GM12878 (cell line): ENCODE results near the gene TEX2. TPM values are rescaled to one million over a fixed set of nuclear protein-coding genes. Genes with fewer than 3 reads are reported as not detected.
A peak's percentile ranks its signal among the peaks of the same experiment; 100 is the strongest.

Source experiments
- ATAC-seq: fragments of 200-7000 bp; cut with Tn5 transposase; 3 replicates; pipeline ENCODE4 v1.9.1; 2020; ENCODE audit warnings: mild to moderate bottlenecking, moderate library complexity
- BruUV-seq: library from RNA; stranded (reverse); fragments of 400-500 nt; replicated peaks from 2 replicates; lab custom pipeline; 2021; lab: Mats Ljungman, UMichigan
- CTCF ChIA-PET: fragments of 300-600 bp; sonication (Branson Sonifier 250); formaldehyde crosslinking; extraction: SDS; loops from one replicate; lab custom pipeline; 2021; ENCODE audit warnings: inconsistent platforms; lab: Yijun Ruan, JAX
- POLR2A ChIA-PET: fragments of 350-600 bp; formaldehyde crosslinking; extraction: SDS; loops from one replicate; lab custom pipeline; 2021; ENCODE audit warnings: inconsistent platforms; lab: Charles Lee
- RAD21 ChIA-PET: fragments of 300-600 bp; sonication (Branson Sonifier 250); formaldehyde crosslinking; loops from one replicate; lab custom pipeline; 2023; ENCODE audit warnings: antibody characterized with exemption; ENCODE audit not compliant: unreplicated experiment; lab: Charles Lee
- SMC1A ChIA-PET: fragments of 300-600 bp; sonication (Branson Sonifier 250); formaldehyde crosslinking; loops from one replicate; lab custom pipeline; 2023; ENCODE audit not compliant: unreplicated experiment, uncharacterized antibody; lab: Charles Lee
- DNase-seq: peaks from one replicate; pipeline ENCODE4 v3.0.0-alpha.2; 2011; ENCODE audit warnings: low read depth, low spot score
- FAIRE-seq: peaks from 3 replicates; lab custom pipeline; 2011; peaks lifted over from hg19 to GRCh38; lab: Jason Lieb, UNC
- H2AFZ ChIP-seq: 2 replicates; pipeline ENCODE4 v1.6.0; 2011; ENCODE audit warnings: low read depth, low read length, control low read depth; ENCODE audit not compliant: control insufficient read depth
- H3K27ac ChIP-seq: 2 replicates; pipeline ENCODE4 v1.5.1; 2011; ENCODE audit warnings: control low read depth; ENCODE audit not compliant: control insufficient read depth, insufficient read depth
- H3K27me3 ChIP-seq, 2 experiments: replicated peaks in 1 of 2; 2 replicates each; pipeline versions ENCODE4 v1.6.0 to v1.6.1; 2011; ENCODE audit warnings: low read length in 1 of 2; ENCODE audit not compliant: control insufficient read depth in 2 of 2, insufficient read depth in 2 of 2
- H3K36me3 ChIP-seq, 2 experiments: 2 replicates each; pipeline ENCODE4 v1.5.1; 2011; ENCODE audit warnings: low read length in 1 of 2; ENCODE audit not compliant: control insufficient read depth in 2 of 2, insufficient read depth in 2 of 2
- H3K4me1 ChIP-seq: 2 replicates; pipeline ENCODE4 v1.6.1; 2011; ENCODE audit warnings: mild to moderate bottlenecking, low read length, moderate library complexity, mixed read lengths; ENCODE audit not compliant: control insufficient read depth, insufficient read depth
- H3K4me2 ChIP-seq: 2 replicates; pipeline ENCODE4 v1.6.0; 2011; ENCODE audit warnings: control low read depth; ENCODE audit not compliant: control insufficient read depth, insufficient read depth
- H3K4me3 ChIP-seq: fragments of 200-600 bp; sonication (generic); 2 replicates; pipeline ENCODE4 v1.5.1; 2016
- H3K79me2 ChIP-seq: 2 replicates; pipeline ENCODE4 v1.6.0; 2011; ENCODE audit warnings: low read length; ENCODE audit not compliant: control insufficient read depth, insufficient read depth
- H3K9ac ChIP-seq: 2 replicates; pipeline ENCODE4 v1.8.0; 2011; ENCODE audit warnings: low read length, control low read depth, mixed read lengths; ENCODE audit not compliant: control insufficient read depth, insufficient read depth
- H3K9me3 ChIP-seq: replicated peaks from 3 replicates; pipeline ENCODE4 v1.5.1; 2011; ENCODE audit warnings: mild to moderate bottlenecking, low read length; ENCODE audit not compliant: control insufficient read depth, insufficient read depth
- H4K20me1 ChIP-seq: 2 replicates; pipeline ENCODE4 v1.6.0; 2011; ENCODE audit not compliant: control insufficient read depth, insufficient read depth
- BCL11A ChIP-seq: IDR thresholded peaks from 2 replicates; pipeline ENCODE4 v1.6.1; 2011; ENCODE audit warnings: low read depth, low read length
- CBFB ChIP-seq: IDR thresholded peaks from 2 replicates; pipeline ENCODE4 v1.6.1; 2016; ENCODE audit warnings: antibody characterized with exemption, low read depth
- IKZF1 ChIP-seq: fragments of 450-650 bp; conservative IDR thresholded peaks from 2 replicates; pipeline ENCODE4 v1.6.1; 2017; ENCODE audit warnings: antibody characterized with exemption, mild to moderate bottlenecking
- IKZF2 ChIP-seq, 2 experiments: fragments of 450-650 bp; IDR thresholded peaks; 2 replicates each; pipeline ENCODE4 v1.6.1; 2017; ENCODE audit warnings: mild to moderate bottlenecking in 2 of 2, moderate library complexity in 2 of 2
- IRF4 ChIP-seq: IDR thresholded peaks from 2 replicates; pipeline ENCODE4 v1.6.1; 2011; ENCODE audit warnings: low read depth, low read length
- MEF2A ChIP-seq: IDR thresholded peaks from 2 replicates; pipeline ENCODE4 v1.6.1; 2011; ENCODE audit warnings: low read depth, mild to moderate bottlenecking, low read length, moderate library complexity; ENCODE audit not compliant: insufficient read depth
- MTA2 ChIP-seq: fragments of 450-650 bp; IDR thresholded peaks from 2 replicates; pipeline ENCODE4 v1.6.1; 2016; ENCODE audit warnings: low read depth, mild to moderate bottlenecking, moderate library complexity
- NFIC ChIP-seq: IDR thresholded peaks from 2 replicates; pipeline ENCODE4 v1.6.1; 2012; ENCODE audit warnings: low read depth, mild to moderate bottlenecking, inconsistent platforms, low read length, moderate library complexity
- NR2C2 ChIP-seq: IDR thresholded peaks from 2 replicates; pipeline ENCODE4 v1.6.1; 2011; ENCODE audit warnings: borderline replicate concordance, low read depth; ENCODE audit not compliant: control insufficient read depth, insufficient read length
- NR2F1 ChIP-seq: fragments of 450-650 bp; conservative IDR thresholded peaks from 2 replicates; pipeline ENCODE4 v1.6.1; 2017; ENCODE audit warnings: mild to moderate bottlenecking
- RUNX3 ChIP-seq: IDR thresholded peaks from 2 replicates; pipeline ENCODE4 v1.6.1; 2012; ENCODE audit warnings: low read length, inconsistent platforms
- SPI1 ChIP-seq: IDR thresholded peaks from 2 replicates; pipeline ENCODE4 v1.6.1; 2011; ENCODE audit warnings: low read depth, mild to moderate bottlenecking, low read length, moderate library complexity, borderline replicate concordance; ENCODE audit not compliant: insufficient read depth
- WGBS: methylation state at CpG from one replicate; pipeline ENCODE4 v1.1.6; 2016; ENCODE audit warnings: low lambda C conversion rate; ENCODE audit not compliant: insufficient replicate concordance, insufficient coverage; ENCODE audit errors: missing lambda C conversion rate; 5-methylcytosine and 5-hydroxymethylcytosine counted together
- in situ Hi-C: fragments of 300-500 bp; cut with MboI; formaldehyde crosslinking; loops from 9 replicates; pipeline ENCODE4 v1.14.3; 2018; ENCODE audit warnings: mixed read lengths
- intact Hi-C: fragments of 100-400 bp; cut with micrococcal nuclease; formaldehyde crosslinking; loops from one replicate; pipeline ENCODE4 v1.14.2; 2022; ENCODE audit not compliant: unreplicated experiment
- polyA plus RNA-seq, 11 experiments: library from polyadenylated mRNA; depleted of rRNA in 4 of 11; unstranded in 6 of 11; stranded (reverse) in 5 of 11; fragments of >200 nt; fragmentation: Nextera tagmentation in 4 of 11; fragmentation: Illumina TruSeq in 1 of 11; extraction: Ambion mirVana in 4 of 11; extraction: Trizol in 1 of 11; gene quantifications; 1 replicate in 1 of 11; 2 replicates in 10 of 11; pipeline versions ENCODE4 v1.2.1 to v1.2.3, GENCODE V29; 2011 to 2016; ENCODE audit warnings: inconsistent platforms in 2 of 11, missing spikeins in 2 of 11, low read depth in 1 of 11
- total RNA-seq, 4 experiments: library from RNA; depleted of rRNA in 3 of 4; stranded (reverse); fragments of >200 nt in 3 of 4; fragmentation: Illumina TruSeq in 1 of 4; extraction: Trizol in 1 of 4; gene quantifications; 2 replicates each; pipeline versions ENCODE4 v1.2.1 to v1.2.3, GENCODE V29; 2013 to 2021
- TF ChIP-seq, protein P1 (sequence below): IDR thresholded peaks from 2 replicates; pipeline ENCODE4 v1.6.1; 2011; ENCODE audit warnings: low read depth, low read length, improper control_type of control experiment, borderline replicate concordance
- TF ChIP-seq, protein P2 (sequence below): fragments of 450-650 bp; IDR thresholded peaks from 2 replicates; pipeline ENCODE4 v1.6.1; 2017; ENCODE audit warnings: mild to moderate bottlenecking, moderate library complexity
- TF ChIP-seq, protein P3 (sequence below): fragments of 450-650 bp; IDR thresholded peaks from 2 replicates; pipeline ENCODE4 v1.6.1; 2017; ENCODE audit warnings: mild to moderate bottlenecking, low read depth, inconsistent platforms; ENCODE audit not compliant: poor library complexity, severe bottlenecking

Gene TEX2
- total and polyA plus RNA-seq, 10 of the 15 experiments (the other 5 are each of a cell fraction or from before 2014, with no cell fraction given): 3.8 to 19.9 (median 15.8) TPM

DNA sequence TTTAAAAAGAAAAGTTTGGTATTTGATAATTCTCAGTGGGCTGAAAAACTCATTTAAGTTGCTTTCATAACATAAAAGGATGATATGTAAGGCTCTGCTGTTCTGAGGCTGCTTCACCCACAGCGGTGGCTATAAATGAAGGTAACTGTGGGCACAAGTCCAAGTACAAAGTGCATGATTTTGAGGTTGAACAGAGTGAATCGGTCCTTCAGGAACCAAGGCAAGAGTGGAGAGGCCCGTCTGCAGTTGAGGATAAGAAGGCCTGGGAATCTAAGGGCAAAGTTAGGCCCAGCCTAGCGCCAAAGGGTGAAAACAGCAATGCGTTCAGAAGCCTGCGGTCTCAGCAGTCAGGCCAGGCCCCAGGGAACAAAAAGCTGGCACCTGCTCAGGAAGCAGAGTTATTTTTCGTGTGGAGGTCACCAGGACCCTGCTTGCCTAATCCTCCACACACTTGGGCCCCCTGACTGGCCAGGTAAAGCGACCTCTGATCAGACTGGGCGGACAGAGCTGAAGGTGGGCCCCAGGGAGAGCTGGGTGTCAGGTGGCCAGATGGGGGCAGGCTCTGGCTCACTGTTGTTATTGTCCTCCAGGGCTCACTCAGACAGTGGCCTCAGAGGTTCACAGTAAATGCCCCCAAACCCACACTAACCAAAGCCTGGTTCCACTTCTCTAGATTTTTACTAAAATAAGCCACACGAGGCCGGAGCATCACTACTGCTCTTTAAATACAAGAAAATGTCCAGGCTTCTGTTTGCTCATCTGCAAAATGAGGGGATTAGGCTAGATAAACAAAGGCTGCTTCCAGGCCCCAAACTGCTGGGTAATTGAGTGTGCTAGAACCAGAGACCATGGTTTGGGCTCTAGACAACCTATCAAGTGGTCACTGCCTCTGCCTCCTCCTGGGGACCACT, 46.5 kb downstream of the TEX2 start:
- H2AFZ ChIP-seq: peak overlapping the region; percentile 51
- in situ Hi-C loops: no loop called here
- POLR2A ChIA-PET: interaction anchor here (1.0 to 1.2 kb wide), 2 partner anchors 11 to 71 kb away, joined by 3 read pairs; no protein-coding TSS in a partner anchor
- CTCF ChIA-PET: interaction anchor here (0.8 to 2.6 kb wide), 9 partner anchors 9 to 203 kb away, joined by 3 to 9 read pairs (median 4); no protein-coding TSS in a partner anchor
- ATAC-seq: peak; percentile 93
- intact Hi-C loops: loop anchor here (2.0 kb wide), 1 partner anchor 64 kb away; no protein-coding TSS in a partner anchor
- H3K27ac ChIP-seq: peak overlapping the region; percentile 24
- H3K9ac ChIP-seq: no peak overlapping the region
- peaks cover 22% of the 10 kb centered on the region for H3K4me1 ChIP-seq
- H3K36me3 ChIP-seq: peaks cover 5% of the 10 kb centered on the region in 2 experiments; a peak in 3 of 4 replicates
- FAIRE-seq: peak; percentile 75
- no peaks in the 10 kb centered on the region for H3K27me3 ChIP-seq
- SMC1A ChIA-PET: interaction anchor here (0.7 to 1.3 kb wide), 7 partner anchors 11 to 185 kb away, joined by 3 to 4 read pairs (median 3); no protein-coding TSS in a partner anchor
- no peak overlapping the region for H3K4me3 ChIP-seq
- peak overlapping the region; percentile 78 for H3K4me2 ChIP-seq
- no peaks in the 10 kb centered on the region; the same call in 1 of the 2 replicates for H3K79me2 ChIP-seq
- WGBS: 51% methylated on average over 11 of the region's 11 CpGs
- peak; percentile 26 for DNase-seq
- H4K20me1 ChIP-seq: no peaks in the 10 kb centered on the region
- BruUV-seq: no TSS peak
- RAD21 ChIA-PET: interaction anchor here (1.0 kb wide), 2 partner anchors 58 to 61 kb away, joined by 3 read pairs; no protein-coding TSS in a partner anchor
- H3K9me3 ChIP-seq: no peaks in the 10 kb centered on the region
- TF ChIP-seq NR2F1: peak; percentile 83
- 0 out of 2 replicates have a peak, but pooled peaks have one; percentile 30 for TF ChIP-seq MTA2
- TF ChIP-seq, protein P1, sequence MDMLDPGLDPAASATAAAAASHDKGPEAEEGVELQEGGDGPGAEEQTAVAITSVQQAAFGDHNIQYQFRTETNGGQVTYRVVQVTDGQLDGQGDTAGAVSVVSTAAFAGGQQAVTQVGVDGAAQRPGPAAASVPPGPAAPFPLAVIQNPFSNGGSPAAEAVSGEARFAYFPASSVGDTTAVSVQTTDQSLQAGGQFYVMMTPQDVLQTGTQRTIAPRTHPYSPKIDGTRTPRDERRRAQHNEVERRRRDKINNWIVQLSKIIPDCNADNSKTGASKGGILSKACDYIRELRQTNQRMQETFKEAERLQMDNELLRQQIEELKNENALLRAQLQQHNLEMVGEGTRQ: no peak
- no peak for TF ChIP-seq NFIC
- TF ChIP-seq BCL11A: 0 out of 2 replicates have a peak, but pooled peaks have one; percentile 24
- TF ChIP-seq NR2C2: no peak
- 0 out of 2 replicates have a peak, but pooled peaks have one; percentile 35 for TF ChIP-seq IRF4
- peak in 1 of 2 experiments; percentile 27; a peak in 1 of 4 replicates for TF ChIP-seq IKZF2 (IDR thresholded peaks at IDR 0.05)
- peak; percentile 71 for TF ChIP-seq MEF2A
- peak; percentile 69; the same call in 1 of the 2 replicates for TF ChIP-seq CBFB
- TF ChIP-seq, protein P2, sequence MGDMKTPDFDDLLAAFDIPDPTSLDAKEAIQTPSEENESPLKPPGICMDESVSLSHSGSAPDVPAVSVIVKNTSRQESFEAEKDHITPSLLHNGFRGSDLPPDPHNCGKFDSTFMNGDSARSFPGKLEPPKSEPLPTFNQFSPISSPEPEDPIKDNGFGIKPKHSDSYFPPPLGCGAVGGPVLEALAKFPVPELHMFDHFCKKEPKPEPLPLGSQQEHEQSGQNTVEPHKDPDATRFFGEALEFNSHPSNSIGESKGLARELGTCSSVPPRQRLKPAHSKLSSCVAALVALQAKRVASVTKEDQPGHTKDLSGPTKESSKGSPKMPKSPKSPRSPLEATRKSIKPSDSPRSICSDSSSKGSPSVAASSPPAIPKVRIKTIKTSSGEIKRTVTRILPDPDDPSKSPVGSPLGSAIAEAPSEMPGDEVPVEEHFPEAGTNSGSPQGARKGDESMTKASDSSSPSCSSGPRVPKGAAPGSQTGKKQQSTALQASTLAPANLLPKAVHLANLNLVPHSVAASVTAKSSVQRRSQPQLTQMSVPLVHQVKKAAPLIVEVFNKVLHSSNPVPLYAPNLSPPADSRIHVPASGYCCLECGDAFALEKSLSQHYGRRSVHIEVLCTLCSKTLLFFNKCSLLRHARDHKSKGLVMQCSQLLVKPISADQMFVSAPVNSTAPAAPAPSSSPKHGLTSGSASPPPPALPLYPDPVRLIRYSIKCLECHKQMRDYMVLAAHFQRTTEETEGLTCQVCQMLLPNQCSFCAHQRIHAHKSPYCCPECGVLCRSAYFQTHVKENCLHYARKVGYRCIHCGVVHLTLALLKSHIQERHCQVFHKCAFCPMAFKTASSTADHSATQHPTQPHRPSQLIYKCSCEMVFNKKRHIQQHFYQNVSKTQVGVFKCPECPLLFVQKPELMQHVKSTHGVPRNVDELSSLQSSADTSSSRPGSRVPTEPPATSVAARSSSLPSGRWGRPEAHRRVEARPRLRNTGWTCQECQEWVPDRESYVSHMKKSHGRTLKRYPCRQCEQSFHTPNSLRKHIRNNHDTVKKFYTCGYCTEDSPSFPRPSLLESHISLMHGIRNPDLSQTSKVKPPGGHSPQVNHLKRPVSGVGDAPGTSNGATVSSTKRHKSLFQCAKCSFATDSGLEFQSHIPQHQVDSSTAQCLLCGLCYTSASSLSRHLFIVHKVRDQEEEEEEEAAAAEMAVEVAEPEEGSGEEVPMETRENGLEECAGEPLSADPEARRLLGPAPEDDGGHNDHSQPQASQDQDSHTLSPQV: no peak
- TF ChIP-seq, protein P3, sequence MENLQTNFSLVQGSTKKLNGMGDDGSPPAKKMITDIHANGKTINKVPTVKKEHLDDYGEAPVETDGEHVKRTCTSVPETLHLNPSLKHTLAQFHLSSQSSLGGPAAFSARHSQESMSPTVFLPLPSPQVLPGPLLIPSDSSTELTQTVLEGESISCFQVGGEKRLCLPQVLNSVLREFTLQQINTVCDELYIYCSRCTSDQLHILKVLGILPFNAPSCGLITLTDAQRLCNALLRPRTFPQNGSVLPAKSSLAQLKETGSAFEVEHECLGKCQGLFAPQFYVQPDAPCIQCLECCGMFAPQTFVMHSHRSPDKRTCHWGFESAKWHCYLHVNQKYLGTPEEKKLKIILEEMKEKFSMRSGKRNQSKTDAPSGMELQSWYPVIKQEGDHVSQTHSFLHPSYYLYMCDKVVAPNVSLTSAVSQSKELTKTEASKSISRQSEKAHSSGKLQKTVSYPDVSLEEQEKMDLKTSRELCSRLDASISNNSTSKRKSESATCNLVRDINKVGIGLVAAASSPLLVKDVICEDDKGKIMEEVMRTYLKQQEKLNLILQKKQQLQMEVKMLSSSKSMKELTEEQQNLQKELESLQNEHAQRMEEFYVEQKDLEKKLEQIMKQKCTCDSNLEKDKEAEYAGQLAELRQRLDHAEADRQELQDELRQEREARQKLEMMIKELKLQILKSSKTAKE: peak; percentile 37
- peak; percentile 26; the same call in 1 of the 2 replicates for TF ChIP-seq IKZF1
- TF ChIP-seq RUNX3: peak; percentile 96
- peak; percentile 88 for TF ChIP-seq SPI1
